ENCODE results near the gene GAB2.

The GAB2 gene

DNA sequence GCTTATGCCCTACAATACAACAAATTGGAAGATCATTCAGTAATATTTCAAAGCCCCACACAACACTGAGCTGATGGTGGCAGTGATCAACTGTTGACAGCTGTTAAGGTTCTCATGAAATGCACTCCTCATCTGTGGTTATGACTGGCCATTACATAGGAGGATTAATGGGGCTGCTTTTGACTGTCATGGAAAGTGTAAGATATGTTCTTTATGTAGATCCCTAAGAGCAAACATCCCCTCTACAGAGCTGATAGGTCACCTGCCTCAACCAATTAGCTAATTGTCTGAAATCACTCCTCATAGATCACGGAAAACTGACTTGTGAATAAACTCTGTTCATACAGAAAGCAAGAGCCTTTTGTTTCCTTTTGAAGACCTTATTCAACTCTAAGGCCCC is 78.1 kb downstream of the GAB2 start:
- no peak for DNase-seq

GRCh38 chr11:78338702-78339101 is 78.9 kb downstream of the GAB2 start:
- no peak for DNase-seq

DNA sequence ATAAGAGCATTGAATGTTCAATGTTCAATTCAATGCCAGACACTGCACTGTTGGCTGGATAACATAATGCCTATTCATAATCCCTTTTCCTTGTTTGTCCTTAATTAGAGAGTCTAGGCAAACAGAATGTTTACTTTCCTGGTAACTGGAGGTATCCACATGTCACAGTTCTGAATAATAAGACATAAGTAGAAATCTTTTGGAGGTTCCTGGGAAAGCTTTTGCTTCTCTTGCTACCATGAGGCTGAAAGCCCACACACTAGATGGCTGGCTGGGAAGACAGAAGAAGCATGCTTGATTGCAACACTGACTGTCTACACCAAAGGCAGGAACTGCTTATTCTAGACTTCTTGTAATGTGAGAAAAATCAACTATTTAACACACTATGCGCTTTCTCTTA is 79.5 kb downstream of the GAB2 start:
- DNase-seq = no peak

- no peak for DNase-seq
These were observed 80.1 kb downstream of the GAB2 start for GRCh38 chr11:78337554-78337924.

DNA sequence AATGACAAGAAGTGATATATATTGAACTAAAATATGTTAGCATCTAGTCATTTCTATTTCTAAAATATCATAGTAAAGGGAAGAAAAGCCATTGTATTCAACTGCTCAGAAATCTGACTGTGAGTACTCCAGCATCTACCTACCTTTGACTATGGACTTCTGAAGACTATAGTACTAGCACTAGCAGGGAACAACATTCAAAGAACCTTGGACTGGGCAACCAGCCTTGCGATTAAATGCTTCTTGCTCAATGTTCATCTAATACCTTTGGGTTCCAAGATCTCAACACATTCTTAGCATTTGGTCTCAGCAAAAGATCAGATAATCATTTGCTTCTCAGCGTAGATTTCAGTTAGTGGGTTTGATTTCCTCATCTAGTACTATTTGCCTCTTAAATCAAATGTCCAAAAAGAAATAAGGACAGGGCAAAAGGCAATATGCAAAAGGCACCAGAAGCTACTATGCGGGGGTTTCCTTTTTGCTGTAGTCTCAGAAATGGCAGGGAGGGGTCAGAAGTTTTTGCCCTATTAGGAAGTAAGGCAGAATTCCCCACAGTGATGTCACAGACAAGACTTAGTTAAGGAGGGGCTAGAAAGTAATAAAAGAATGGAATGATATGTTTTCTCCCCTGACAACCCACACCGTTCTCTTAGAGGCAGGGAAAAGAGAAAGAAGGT is 80.6 kb downstream of the GAB2 start:
- DNase-seq = no peak

GRCh38 chr11:78334109-78334508 is 83.5 kb downstream of the GAB2 start:
- DNase-seq = no peak

DNA sequence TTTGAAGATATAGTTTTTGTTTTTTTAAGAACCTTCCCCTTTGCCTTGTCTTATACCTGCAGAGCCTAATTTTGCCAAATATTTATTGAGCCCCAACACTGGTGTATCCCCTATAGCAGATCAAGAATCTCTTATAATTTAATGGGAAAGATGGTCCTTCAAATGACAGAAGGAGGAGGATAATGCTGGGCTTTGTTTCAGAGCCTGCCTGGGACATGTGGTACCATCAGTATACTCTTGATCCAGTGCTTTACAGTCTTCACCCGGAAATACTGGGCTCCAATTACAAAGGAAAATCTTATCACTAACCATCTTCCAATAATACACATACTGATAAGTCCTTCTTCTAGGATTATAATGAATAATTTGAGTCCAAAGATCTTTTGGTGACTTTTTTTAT is 84.7 kb downstream of the GAB2 start:
- DNase-seq = no peak

GRCh38 chr11:78332174-78332866 is 85.3 kb downstream of the GAB2 start:
- DNase-seq = no peak

DNA sequence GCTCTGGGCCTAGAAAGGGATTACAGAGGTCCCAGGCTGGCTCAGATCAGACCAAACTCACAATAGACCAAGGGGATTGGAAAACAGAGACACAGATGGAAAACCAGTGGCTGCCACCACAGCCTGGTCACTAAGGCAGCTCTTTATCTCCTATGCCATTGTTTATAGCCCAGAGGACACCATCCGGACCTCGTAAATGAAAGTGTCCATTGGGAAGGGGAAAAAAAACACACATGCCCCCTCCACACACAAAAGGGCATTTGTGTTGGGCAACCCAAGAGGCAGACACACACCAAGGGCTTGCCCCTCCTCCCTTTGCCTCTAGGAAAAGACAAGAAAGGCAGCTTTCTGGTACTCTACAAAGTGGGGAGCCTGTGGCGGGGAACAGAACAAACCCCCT is 85.9 kb downstream of the GAB2 start:
- no peak for DNase-seq

- no peak for DNase-seq
These were observed 87.3 kb downstream of the GAB2 start for GRCh38 chr11:78330361-78330760.

- no peak for DNase-seq
These were observed 89.7 kb downstream of the GAB2 start for GRCh38 chr11:78327945-78328344.

- no peak for DNase-seq
These were observed 92.3 kb downstream of the GAB2 start for GRCh38 chr11:78325274-78325781.

DNA sequence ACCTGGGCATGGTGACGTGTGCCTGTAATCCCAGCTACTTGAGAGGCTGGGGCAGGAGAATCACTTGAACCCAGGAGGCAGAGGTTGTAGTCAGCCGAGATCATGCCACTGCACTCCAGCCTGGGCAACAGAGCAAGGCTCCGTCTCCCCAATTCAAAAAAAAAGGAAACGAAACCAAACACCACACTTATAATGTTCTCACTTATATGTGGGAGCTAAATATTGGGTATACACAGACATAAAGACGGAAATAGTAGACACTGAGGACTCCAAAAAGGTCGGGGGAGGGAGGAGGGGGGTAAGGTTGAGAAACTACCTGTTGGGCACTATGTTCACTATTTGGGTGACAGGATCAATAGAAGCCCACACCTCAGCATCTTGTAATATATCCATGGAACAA is 94.3 kb downstream of the GAB2 start:
- DNase-seq = no peak

GRCh38 chr11:78319453-78319955 is 98.1 kb downstream of the GAB2 start:
- no peak for DNase-seq

DNA sequence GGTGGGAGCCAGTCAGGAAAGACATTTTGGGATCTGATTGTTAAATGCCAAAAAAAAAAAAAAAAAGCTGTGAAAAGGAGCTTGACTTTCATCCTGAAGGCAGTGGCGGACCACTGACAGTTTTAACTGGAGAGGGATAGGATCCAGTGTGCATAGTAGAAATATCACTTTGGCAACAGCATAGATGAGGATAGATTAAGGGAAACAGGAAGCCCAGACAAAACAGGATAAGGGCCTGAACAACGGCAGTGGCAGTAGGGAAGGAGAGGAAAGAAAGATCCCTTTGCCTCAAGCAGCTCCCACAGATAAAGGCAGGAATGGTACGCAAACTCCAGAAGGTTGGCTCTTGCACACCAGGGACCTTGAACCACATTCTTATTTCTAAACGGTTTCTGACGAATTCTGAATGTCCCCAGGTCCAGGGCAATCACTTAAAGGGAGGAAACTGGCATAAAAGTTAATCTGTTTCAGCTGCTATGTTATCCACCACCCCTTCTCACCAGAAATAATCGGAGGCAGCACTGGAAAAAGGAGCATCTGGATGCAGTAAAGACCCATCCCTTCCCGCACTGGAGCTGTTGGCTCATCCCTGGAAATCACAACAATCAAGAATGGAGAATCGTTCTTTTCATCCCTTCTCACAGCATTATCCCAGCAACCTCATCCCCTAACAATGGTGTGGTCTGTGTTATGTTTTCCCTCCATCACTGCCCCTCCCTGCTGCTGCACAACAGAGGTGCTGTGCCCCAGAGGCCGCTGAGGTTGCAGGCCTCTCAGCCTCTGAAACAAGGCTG is 99.1 kb downstream of the GAB2 start:
- DNase-seq = no peak

- no peak for DNase-seq
These were observed 101.9 kb downstream of the GAB2 start for GRCh38 chr11:78315724-78316123.

- no peak for DNase-seq
These were observed 102.9 kb downstream of the GAB2 start for GRCh38 chr11:78314762-78315161.

DNA sequence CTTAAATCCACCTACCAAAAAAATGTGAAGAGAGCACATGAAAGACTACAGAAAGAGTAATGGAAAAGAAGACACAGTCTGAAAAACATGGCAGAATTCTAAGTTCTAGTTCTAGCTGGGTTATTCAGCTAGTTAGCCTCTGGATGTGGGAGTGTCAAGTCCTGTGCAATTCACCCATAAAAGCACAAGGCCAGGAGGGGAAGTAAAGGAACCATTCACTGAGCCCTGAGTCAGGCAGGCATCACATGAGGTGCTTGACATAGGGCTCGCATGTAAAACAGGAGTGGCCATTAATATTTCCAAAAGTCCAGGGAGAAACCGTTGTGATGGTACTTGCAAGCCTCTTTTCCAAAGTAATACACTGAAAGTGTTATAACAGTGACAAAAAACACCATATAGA is 103.7 kb downstream of the GAB2 start:
- DNase-seq = no peak

- DNase-seq = no peak
These were observed 104.3 kb downstream of the GAB2 start for GRCh38 chr11:78313181-78313795.

DNA sequence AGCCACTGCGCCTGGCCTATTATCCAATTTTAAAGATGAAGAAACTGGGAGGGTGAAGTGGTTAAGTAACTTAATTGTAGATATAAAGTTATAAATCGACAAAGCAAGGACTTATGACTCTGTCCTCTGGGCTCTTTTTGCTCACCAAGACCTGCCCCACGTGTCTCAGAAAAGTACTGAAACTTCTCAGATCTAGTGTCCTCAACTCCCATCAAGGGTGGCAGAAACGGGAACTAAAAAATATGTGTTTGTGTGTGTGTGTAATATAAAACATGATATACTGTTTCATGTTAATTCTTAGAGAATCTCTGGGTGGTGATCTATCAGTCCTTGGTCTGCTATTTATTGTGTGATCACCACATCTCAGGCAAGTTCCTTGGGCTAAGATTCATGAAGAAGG is 104.9 kb downstream of the GAB2 start:
- DNase-seq = no peak

DNA sequence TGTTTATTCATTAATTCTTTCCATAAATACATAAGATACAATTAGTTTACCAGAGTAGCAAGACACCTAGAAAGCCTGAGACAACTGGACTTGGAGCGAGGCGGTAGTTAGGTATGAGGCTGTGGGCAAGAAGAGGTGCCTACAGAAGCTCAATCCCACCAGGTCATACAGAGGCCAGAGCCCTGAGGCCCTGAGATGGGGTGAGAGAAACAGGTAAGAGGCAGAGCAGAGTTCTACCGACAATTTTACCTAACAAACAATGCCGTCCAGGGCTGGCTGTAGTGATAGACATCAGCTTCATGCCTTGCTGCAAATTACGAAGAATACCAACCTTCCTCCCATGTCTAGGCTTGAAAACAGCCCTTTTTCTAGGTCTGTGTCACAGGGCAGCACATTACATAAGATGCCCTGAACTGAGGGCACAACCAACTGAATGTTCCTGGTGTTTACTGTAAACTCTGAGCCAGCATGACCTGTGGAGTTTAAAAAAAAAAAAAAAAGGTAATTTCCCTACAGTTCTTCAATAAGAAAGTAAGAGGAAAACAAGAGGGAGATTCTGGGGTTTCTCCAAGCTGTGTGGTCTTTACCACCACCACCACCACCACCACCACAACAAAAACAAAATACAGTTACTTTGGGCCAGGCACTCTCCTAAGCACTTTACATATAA is 105.8 kb downstream of the GAB2 start:
- no peak for DNase-seq

DNA sequence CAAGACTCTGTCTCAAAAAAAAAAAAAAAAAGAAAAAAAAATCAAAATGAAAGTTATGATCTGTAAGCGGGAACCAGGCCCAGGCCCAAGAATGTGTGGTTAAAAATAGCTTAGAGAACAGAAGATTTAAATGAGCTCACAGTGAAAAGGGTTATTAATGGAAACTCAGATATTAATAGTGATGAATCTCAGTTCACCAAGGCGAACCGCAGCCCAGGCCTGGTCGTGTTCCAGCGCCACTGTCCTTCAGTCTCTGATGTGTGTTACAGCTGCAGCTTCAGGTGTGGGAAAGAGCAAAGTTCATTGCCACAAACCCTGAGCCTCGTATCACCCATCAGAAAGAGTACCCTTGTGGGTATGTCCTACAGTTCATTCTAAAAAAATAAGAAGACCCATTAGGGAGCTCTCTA is 107.1 kb downstream of the GAB2 start:
- no peak for DNase-seq

DNA sequence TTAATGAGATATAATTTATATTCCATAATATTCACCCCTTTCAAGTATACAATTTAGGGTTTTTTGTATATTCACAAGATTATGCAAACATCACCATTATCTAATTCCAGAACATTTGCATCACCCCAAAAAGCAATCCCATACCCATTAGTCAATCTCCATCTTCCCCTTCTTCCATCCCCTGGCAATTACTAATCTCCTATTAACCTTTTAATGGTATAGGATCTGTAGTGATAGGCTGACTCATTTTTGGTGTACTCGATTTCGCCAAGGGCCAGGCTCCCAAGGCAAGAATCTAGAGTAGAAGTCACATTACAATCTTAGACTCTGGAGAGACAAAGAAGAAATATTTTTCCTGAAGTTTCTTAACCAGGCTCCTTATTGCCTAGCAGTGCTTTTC is 113.4 kb downstream of the GAB2 start:
- DNase-seq = no peak

Measured in GDM1 (cell line).